ENCODE measurements around the gene ZNF224.
A peak's percentile ranks its signal among the peaks of the same experiment; 100 is the strongest.

The ZNF224 gene

DNA sequence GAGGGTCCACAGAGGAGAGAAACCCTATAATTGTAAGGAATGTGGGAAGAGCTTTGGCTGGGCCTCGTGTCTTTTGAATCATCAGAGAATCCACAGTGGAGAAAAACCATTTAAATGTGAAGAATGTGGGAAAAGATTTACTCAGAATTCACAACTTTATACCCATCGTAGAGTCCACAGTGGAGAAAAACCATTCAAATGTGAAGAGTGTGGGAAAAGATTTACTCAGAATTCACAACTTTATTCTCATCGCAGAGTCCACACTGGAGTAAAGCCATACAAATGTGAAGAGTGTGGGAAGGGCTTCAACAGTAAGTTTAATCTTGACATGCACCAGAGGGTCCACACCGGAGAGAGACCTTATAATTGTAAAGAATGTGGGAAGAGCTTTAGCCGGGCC is 37.8 kb downstream of the ZNF224 start:
- H3K4me3 ChIP-seq (replicated peaks in 1 of 2; ENCODE audit: low read depth in 2 of 2, low read length in 2 of 2) = no peak overlapping the region
- no peak for DNase-seq (ENCODE audit: low read depth in 2 of 2)
- TF ChIP-seq, protein P1, sequence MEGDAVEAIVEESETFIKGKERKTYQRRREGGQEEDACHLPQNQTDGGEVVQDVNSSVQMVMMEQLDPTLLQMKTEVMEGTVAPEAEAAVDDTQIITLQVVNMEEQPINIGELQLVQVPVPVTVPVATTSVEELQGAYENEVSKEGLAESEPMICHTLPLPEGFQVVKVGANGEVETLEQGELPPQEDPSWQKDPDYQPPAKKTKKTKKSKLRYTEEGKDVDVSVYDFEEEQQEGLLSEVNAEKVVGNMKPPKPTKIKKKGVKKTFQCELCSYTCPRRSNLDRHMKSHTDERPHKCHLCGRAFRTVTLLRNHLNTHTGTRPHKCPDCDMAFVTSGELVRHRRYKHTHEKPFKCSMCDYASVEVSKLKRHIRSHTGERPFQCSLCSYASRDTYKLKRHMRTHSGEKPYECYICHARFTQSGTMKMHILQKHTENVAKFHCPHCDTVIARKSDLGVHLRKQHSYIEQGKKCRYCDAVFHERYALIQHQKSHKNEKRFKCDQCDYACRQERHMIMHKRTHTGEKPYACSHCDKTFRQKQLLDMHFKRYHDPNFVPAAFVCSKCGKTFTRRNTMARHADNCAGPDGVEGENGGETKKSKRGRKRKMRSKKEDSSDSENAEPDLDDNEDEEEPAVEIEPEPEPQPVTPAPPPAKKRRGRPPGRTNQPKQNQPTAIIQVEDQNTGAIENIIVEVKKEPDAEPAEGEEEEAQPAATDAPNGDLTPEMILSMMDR (IDR thresholded peaks at IDR 0.05; ENCODE audit: low read depth, low read length) = no peak

DNA sequence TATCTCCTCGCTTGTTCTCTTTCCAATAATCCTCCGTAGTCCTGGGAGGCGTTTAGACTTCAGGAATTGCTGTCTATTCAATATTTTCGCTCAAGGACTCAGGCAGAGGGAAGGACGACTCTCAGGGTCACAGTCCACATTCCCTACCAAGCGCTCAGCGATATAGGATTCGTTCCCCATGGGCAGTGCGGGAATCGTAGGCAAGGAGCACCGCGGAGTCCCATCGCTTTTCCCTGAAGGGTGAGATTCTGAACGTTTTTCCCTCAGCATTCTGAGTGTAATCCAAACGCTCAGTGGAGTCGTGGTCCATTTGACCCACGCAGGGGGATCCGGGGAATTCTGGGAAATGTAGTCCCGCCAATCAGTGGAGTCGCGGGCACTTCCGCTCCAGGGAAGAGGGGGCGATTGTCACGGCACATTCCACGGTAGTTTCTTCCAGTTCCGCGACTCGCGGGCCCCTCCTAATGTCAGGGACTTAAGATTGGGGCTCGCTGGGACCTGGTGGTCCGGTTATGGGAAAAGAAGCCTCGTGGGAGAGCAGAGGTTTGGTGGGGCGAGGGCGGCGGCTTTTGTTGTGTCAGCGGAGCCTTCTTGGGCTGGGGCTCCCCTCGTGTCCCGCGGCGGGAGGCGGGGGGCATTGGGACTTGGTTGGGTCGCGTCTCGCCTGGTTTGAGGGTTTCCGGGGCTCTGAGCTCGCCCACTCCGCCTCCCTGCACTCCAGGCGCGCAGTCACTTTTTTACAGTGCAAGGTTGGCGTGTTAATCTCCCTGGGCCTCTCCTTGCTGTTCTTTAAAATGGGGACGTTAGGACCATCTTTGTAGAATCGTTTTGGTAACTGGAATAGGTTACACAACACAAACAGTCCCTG is 47.3 kb downstream of the ZNF224 start, which contains the start of gene ZNF234:
Gene ZNF234 (plus strand): TSS at position 364 of the 868 bp plus-strand sequence. CDS start 3,079 bp downstream, outside the sequence.
- DNase-seq (ENCODE audit: low read depth in 2 of 2) = peak; percentile 73 to 86
- peak within 1 kb of the TSS; percentile 75 to 96 for H3K4me3 ChIP-seq (replicated peaks in 1 of 2; ENCODE audit: low read depth in 2 of 2, low read length in 2 of 2)
- TF ChIP-seq, protein P1 (IDR thresholded peaks at IDR 0.05; ENCODE audit: low read depth, low read length) = no peak

DNA sequence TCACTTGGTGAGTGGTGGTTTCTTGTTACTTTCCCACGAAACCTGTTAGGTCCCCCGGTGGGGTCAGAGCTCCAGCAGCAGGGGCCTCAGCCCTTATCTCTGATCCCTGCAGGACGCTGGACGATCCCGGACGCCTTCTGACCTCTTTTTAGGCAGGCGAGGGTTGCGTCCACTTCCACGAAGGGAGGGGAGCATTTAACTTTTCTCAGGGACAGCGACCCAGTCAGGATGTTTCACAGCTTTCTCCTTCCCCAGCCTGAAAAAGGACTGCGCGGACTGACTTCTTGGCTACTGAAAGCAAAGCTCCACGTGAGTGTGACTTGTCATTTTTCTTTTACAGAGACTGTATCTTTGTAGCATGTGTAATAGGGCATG is 47.9 kb downstream of the ZNF224 start:
- H3K4me3 ChIP-seq (replicated peaks in 1 of 2; ENCODE audit: low read depth in 2 of 2, low read length in 2 of 2) = peak overlapping the region; percentile 75 to 96
- TF ChIP-seq, protein P1 (IDR thresholded peaks at IDR 0.05; ENCODE audit: low read depth, low read length) = no peak
- peak; percentile 47 to 52 for DNase-seq (ENCODE audit: low read depth in 2 of 2)

DNA sequence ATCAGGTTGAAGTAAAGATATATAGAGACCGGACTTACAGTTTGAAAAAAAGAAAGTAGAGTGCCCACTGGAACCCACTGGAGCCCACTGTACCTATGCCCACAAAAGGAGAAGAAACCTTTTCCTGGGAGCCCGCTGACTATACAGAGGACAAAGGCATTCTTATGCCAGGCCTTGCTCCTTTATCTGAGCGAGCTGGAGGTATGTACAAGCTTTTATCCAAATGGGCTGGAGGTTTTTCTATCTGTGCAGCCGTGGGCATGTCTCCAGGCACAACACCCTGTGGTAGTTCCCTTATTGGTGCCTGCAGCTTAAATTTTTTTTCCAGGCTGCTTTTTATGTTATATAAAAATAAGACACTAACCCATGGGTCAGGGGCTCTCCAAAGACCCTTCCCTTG is 55.6 kb downstream of the ZNF224 start:
- H3K4me3 ChIP-seq (replicated peaks in 1 of 2; ENCODE audit: low read depth in 2 of 2, low read length in 2 of 2) = no peak overlapping the region
- DNase-seq (ENCODE audit: low read depth in 2 of 2) = no peak
- TF ChIP-seq, protein P1 (IDR thresholded peaks at IDR 0.05; ENCODE audit: low read depth, low read length) = no peak

DNA sequence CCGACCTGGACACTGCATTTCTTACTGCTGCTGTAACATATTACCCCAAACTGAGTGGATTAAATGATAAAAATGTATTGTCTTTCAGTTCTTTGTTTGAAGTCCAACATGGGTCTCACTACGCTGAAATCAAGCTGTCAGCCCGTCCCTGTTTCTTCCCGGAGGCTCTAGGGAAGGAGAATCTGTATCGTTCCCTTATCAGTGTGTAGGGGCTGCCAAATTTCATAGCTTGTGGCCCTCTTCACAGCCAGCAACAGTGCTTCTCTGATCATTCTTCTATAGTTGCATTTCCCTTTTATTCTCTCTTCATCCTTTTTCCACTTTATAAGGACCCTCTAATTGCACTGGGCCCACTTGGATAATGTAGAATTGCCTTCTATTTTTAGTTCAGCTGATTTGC is 57.3 kb downstream of the ZNF224 start:
- no peak overlapping the region for H3K4me3 ChIP-seq (replicated peaks in 1 of 2; ENCODE audit: low read depth in 2 of 2, low read length in 2 of 2)
- no peak for DNase-seq (ENCODE audit: low read depth in 2 of 2)
- TF ChIP-seq, protein P1 (IDR thresholded peaks at IDR 0.05; ENCODE audit: low read depth, low read length) = no peak

DNA sequence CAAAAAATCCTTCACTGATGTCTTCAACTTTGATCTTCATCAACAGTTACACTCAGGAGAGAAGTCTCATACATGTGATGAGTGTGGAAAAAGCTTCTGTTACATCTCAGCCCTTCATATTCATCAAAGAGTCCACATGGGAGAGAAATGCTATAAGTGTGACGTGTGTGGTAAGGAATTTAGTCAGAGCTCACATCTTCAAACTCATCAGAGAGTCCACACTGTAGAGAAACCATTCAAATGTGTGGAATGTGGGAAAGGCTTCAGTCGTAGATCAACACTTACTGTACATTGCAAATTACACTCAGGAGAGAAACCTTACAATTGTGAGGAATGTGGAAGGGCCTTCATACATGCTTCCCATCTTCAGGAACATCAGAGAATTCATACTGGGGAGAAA is 62.3 kb downstream of the ZNF224 start:
- no peak for DNase-seq (ENCODE audit: low read depth in 2 of 2)
- no peak overlapping the region for H3K4me3 ChIP-seq (replicated peaks in 1 of 2; ENCODE audit: low read depth in 2 of 2, low read length in 2 of 2)
- TF ChIP-seq, protein P1 (IDR thresholded peaks at IDR 0.05; ENCODE audit: low read depth, low read length) = no peak

All from cardiac fibroblast (primary cell).